ENCODE measurements around the gene AREG. TPM values are rescaled to one million over a fixed set of nuclear protein-coding genes. Genes with fewer than 3 reads are reported as not detected.
"Not testable (repeated sequence)": the region's sequence is repeated elsewhere in the genome, so short reads cannot be mapped to it uniquely, and the experiment has no call there.

The AREG gene
- total RNA-seq, result under 0.01 TPM in 1 of 2 replicates, not detected in the other

GRCh38 chr4:74444891-74445642 lies at the start of gene AREG:
AREG (plus strand) TSS chr4:74445136; CDS start chr4:74445346, 210 bp downstream.
- H3K4me3 ChIP-seq (ENCODE audit: low read depth, low read length), result peak within 1 kb of the TSS; percentile 82
- peak; percentile 85 for DNase-seq (ENCODE audit: low read depth)
- peak; percentile 77 for TF ChIP-seq CTCF (IDR thresholded peaks at IDR 0.05; ENCODE audit: insufficient read depth, low read depth, low read length)

DNA sequence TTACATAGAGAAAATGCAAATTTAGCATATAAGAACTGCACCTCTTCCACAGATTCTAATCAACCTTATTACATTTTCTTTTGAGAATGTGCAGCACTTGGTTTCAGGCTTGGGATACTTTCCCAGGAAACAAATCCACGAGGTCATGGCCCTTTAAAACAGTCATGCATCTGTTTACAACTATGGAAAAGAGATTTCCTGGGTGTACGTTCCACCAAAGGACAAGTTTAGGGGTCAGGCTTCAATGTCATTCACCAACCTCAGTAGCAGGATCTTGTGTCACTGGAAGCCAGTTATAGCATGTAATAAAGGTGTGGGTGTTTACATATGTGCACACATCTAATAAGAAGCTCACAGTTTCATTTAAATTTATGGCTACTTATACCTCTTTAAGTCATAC lies 49.3 kb upstream of the AREG start:
- H3K4me3 ChIP-seq (ENCODE audit: low read depth, low read length), result no peak overlapping the region
- DNase-seq (ENCODE audit: low read depth), result peak; percentile 93
- TF ChIP-seq CTCF (IDR thresholded peaks at IDR 0.05; ENCODE audit: insufficient read depth, low read depth, low read length), result no peak

DNA sequence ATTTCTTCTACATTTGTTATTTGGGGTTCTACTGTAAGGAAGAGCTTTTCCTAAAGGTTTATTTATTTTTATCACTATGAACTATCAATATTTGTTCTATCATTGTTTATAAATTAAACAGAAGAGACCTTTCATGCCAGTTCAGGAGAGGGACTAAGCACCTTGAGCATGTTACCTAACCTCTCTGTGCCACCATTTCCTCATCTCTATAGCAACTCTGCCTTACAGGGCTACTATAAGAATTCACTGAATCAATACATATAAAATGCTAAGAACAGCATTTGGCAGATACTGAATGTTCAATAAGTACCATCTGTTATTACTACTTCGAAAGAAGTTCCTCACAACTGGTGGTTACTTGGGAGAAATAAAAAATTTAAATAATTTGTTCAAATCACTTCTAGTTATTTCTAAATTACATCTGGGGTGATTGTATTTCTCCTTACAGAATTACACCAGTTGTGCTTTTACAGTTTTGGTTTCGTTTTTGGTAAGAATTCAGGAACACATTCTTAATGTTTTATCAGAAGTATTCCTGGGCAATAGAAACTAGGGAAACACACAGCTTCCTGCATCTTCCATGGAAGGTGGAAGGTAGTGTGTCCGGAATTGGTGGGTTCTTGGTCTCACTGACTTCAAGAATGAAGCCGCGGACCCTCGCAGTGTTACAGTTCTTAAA lies 47.0 kb upstream of the AREG start:
- peak; percentile 49 for DNase-seq (ENCODE audit: low read depth)
- H3K4me3 ChIP-seq (ENCODE audit: low read depth, low read length), result peak overlapping the region; percentile 18
- no peak for TF ChIP-seq CTCF (IDR thresholded peaks at IDR 0.05; ENCODE audit: insufficient read depth, low read depth, low read length)

DNA sequence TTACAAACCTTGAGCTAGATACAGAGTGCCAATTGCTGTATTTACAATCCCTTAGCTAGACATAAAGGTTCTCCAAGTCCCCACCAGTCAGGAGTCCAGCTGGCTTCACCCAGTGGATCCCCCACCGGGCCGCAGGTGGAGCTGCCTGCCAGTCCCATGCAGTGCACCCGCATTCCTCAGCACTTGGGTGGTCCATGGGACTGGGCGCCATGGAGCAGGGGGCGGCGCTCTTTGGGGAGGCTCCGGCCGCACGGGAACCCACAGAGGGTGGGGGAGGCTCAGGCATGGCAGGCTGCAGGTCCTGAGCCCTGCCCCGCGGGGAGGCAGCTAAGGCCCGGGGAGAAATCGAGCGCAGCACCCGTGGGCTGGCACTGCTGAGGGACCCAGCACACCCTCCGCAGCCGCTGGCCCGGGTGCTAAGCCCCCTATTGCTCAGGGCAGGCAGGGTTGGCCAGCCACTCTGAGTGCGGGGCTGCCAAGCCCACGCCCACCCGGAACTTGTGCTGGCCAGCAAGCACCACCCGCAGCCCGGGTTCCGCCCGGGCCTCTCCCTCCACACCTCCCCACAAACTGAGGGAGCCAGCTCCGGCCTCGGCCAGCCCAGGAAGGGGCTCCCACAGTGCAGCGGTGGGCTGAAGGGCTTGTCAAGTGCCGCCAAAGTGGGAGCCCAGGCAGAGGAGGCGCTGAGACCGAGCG lies 45.9 kb upstream of the AREG start:
- DNase-seq (ENCODE audit: low read depth); H3K4me3 ChIP-seq (ENCODE audit: low read depth, low read length): not testable (repeated sequence)

- DNase-seq (ENCODE audit: low read depth), result no peak
- no peak overlapping the region for H3K4me3 ChIP-seq (ENCODE audit: low read depth, low read length)
- no peak for TF ChIP-seq CTCF (IDR thresholded peaks at IDR 0.05; ENCODE audit: insufficient read depth, low read depth, low read length)
Observed at GRCh38 chr4:74400395-74400794, 44.5 kb upstream of the AREG start.

DNA sequence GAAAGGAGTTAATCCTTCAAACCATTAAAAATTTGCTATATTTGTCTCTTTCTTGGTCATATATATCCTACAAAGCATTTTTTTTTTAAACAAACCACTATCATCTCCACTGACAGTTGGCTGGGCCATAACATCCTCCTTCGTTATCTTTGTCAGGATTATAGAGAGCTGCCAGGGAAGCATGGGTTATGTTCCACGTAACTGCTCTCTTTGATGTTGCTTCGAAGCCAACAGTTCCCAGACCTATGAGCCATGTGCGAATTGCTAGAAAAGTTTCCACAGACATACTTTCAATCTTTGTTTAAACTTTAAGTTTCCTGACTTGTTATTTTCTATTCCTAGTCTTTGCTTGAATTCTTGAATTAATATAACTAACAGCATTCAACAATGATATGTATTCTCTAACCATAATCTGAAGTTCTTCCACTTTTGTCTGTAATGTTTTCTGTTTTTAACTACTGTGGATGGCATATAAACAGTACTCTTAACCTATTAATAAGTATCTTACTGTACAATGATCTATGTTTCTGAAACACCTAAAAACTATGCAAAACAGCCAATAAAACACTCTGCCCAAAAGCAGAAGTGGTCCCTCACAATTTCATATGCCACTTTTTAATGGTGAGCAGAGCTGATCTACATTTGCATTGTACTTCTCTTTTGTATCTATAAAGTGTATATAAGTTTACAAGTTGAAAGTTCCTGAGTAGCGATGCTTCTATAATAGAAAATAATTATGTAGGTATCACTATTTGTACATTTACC lies 42.1 kb upstream of the AREG start:
- H3K4me3 ChIP-seq (ENCODE audit: low read depth, low read length), result no peak overlapping the region
- peak; percentile 92 for DNase-seq (ENCODE audit: low read depth)
- TF ChIP-seq CTCF (IDR thresholded peaks at IDR 0.05; ENCODE audit: insufficient read depth, low read depth, low read length), result no peak
